HepG2 (cell line): Measurements from ENCODE around the gene TTBK1. TPM values are rescaled to one million over a fixed set of nuclear protein-coding genes. Genes with fewer than 3 reads are reported as not detected.

Source experiments
- KAT2B ChIP-seq: fragments of 150-350 bp; IDR thresholded peaks from 2 replicates; pipeline ENCODE4 v1.6.1; 2014; ENCODE audit warnings: low read depth, low read length, borderline replicate concordance
- KDM3A ChIP-seq: IDR thresholded peaks from 2 replicates; pipeline ENCODE4 v1.6.1; 2018; ENCODE audit warnings: low read depth, missing compliant biosample characterization
- LCORL ChIP-seq, 2 experiments: fragments of 450-650 bp in 1 of 2; sonication (generic) in 1 of 2; formaldehyde crosslinking in 1 of 2; IDR thresholded peaks; 2 replicates each; pipeline versions ENCODE4 v1.5.0 to v1.6.1; 2017 to 2020; ENCODE audit warnings: antibody characterized with exemption in 1 of 2, missing genetic modification reagents in 1 of 2
- MAFF ChIP-seq: IDR thresholded peaks from 2 replicates; pipeline ENCODE4 v1.6.1; 2011; ENCODE audit warnings: low read depth, low read length, improper control_type of control experiment
- REL ChIP-seq: sonication (generic); formaldehyde crosslinking; conservative IDR thresholded peaks from 2 replicates; pipeline ENCODE4 v1.8.0; 2022; ENCODE audit warnings: mild to moderate bottlenecking, missing genetic modification reagents, moderate library complexity
- SNAI1 ChIP-seq: sonication (generic); formaldehyde crosslinking; IDR thresholded peaks from 2 replicates; pipeline ENCODE4 v1.5.0; 2020; ENCODE audit warnings: mild to moderate bottlenecking, missing genetic modification reagents, borderline replicate concordance
- SOX5 ChIP-seq: IDR thresholded peaks from 2 replicates; pipeline ENCODE4 v1.6.1; 2016; ENCODE audit warnings: borderline replicate concordance
- TSC22D2 ChIP-seq: sonication (generic); formaldehyde crosslinking; IDR thresholded peaks from 2 replicates; pipeline ENCODE4 v1.5.1; 2020; ENCODE audit warnings: missing genetic modification reagents, mild to moderate bottlenecking, borderline replicate concordance
- U2AF1 ChIP-seq: fragments of 200-400 bp; formaldehyde crosslinking; optimal IDR thresholded peaks from 2 replicates; pipeline ENCODE3; 2017; ENCODE audit warnings: mild to moderate bottlenecking, low read depth, low read length
- ZFP90 ChIP-seq: sonication (generic); formaldehyde crosslinking; IDR thresholded peaks from 2 replicates; pipeline ENCODE4 v1.8.0; 2022; ENCODE audit warnings: missing genetic modification reagents, mild to moderate bottlenecking, inconsistent platforms, borderline replicate concordance
- ZNF160 ChIP-seq: sonication (generic); formaldehyde crosslinking; IDR thresholded peaks from 2 replicates; pipeline ENCODE4 v1.8.0; 2022; ENCODE audit warnings: mild to moderate bottlenecking, inconsistent platforms, missing genetic modification reagents
- ZNF335 ChIP-seq: sonication (generic); formaldehyde crosslinking; IDR thresholded peaks from 2 replicates; pipeline ENCODE4 v1.4.0; 2020; ENCODE audit warnings: missing genetic modification reagents
- polyA plus RNA-seq, 8 experiments: library from polyadenylated mRNA; depleted of rRNA in 3 of 8; stranded (reverse) in 7 of 8; unstranded in 1 of 8; fragments of >200 nt; fragmentation: Illumina TruSeq in 4 of 8; extraction: Trizol in 4 of 8; gene quantifications; 2 replicates each; pipeline versions ENCODE4 v1.2.1 to v1.2.3, GENCODE V29; 2011 to 2016; ENCODE audit warnings: low read depth in 4 of 8, missing spikeins in 1 of 8, mixed read lengths in 1 of 8; ENCODE audit not compliant: insufficient read depth in 1 of 8
- total RNA-seq, 5 experiments: library from RNA; depleted of rRNA; stranded (reverse); fragments of >200 nt; fragmentation: Illumina TruSeq; extraction: Trizol; gene quantifications; 2 replicates each; pipeline ENCODE4 v1.2.3, GENCODE V29; 2016; ENCODE audit warnings: low read depth in 1 of 5
- TF ChIP-seq, protein P1 (sequence below): sonication (generic); formaldehyde crosslinking; conservative IDR thresholded peaks from 2 replicates; pipeline ENCODE4 v1.4.0; 2020; ENCODE audit warnings: mild to moderate bottlenecking, missing genetic modification reagents, moderate library complexity
- TF ChIP-seq, protein P2 (sequence below): sonication (generic); formaldehyde crosslinking; IDR thresholded peaks from 2 replicates; pipeline ENCODE4 v1.5.1; 2020; ENCODE audit warnings: missing genetic modification reagents, mild to moderate bottlenecking, borderline replicate concordance
- TF ChIP-seq, protein P3 (sequence below): sonication (generic); formaldehyde crosslinking; IDR thresholded peaks from 2 replicates; pipeline ENCODE4 v1.5.1; 2020; ENCODE audit warnings: mild to moderate bottlenecking, missing genetic modification reagents, borderline replicate concordance
- TF ChIP-seq, protein P4 (sequence below): sonication (generic); formaldehyde crosslinking; conservative IDR thresholded peaks from 2 replicates; pipeline ENCODE4 v1.4.0; 2020; ENCODE audit warnings: missing genetic modification reagents

The TTBK1 gene
- total and polyA plus RNA-seq, 2 of the 13 experiments (the other 11 are each of a cell fraction or from before 2014, with no cell fraction given) = 0.24 to 0.33 TPM

DNA sequence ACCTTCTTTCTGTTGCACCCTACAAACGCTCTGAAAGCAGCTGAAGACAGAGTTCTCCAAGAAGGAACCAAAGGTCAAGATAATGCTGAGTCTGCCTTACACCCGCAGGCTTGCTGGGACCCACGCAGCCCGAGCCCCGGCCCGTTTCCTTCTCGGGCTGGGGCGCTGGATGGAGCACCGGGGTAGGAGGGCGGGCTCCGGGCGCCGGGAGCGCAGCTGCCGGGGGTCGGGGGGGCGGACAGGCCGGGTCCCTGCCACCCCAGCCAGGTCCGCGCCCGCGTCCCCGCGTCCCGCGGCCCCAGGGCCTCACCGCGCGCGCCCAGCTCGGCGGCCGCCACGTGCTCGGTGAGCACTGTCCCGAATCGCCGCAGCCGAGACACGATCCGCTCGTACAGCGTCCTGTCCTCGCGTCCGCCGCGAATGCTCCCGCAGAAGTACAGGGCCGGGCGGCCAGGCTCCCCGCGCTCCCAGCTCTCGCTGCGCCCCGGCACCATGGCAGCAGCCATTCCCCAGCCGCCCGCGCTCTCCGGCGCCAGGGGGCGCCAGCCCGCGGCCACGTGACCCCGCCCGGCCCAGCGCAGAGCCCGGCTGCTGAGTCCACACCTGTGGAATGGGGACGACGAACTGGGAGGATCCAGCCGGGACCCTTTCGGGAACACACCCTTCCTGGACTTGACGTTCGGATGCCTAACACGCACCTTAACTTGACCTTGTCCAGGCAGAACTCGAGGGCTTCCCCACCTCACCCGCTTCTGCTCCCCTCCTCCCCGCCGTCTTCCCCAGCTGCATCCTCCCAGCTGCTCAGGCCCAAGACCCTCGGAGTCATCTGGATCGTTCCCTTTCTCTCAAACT, 14.1 kb upstream of the TTBK1 start, which contains the start of gene DNPH1 (continued):
- TF ChIP-seq, protein P1, sequence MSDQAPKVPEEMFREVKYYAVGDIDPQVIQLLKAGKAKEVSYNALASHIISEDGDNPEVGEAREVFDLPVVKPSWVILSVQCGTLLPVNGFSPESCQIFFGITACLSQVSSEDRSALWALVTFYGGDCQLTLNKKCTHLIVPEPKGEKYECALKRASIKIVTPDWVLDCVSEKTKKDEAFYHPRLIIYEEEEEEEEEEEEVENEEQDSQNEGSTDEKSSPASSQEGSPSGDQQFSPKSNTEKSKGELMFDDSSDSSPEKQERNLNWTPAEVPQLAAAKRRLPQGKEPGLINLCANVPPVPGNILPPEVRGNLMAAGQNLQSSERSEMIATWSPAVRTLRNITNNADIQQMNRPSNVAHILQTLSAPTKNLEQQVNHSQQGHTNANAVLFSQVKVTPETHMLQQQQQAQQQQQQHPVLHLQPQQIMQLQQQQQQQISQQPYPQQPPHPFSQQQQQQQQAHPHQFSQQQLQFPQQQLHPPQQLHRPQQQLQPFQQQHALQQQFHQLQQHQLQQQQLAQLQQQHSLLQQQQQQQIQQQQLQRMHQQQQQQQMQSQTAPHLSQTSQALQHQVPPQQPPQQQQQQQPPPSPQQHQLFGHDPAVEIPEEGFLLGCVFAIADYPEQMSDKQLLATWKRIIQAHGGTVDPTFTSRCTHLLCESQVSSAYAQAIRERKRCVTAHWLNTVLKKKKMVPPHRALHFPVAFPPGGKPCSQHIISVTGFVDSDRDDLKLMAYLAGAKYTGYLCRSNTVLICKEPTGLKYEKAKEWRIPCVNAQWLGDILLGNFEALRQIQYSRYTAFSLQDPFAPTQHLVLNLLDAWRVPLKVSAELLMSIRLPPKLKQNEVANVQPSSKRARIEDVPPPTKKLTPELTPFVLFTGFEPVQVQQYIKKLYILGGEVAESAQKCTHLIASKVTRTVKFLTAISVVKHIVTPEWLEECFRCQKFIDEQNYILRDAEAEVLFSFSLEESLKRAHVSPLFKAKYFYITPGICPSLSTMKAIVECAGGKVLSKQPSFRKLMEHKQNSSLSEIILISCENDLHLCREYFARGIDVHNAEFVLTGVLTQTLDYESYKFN (CRISPR knock-in tag) = peak; percentile 35; the same call in 1 of the 2 replicates
- no peak for TF ChIP-seq KDM3A (CRISPR knock-in tag)
- TF ChIP-seq SOX5 (CRISPR knock-in tag) = peak; percentile 44
- TF ChIP-seq LCORL (IDR thresholded peaks at IDR 0.05) = no peak
- TF ChIP-seq LCORL (CRISPR knock-in tag; IDR thresholded peaks at IDR 0.05) = 0 out of 2 replicates have a peak, but pooled peaks have one; percentile 52
- TF ChIP-seq SNAI1 = no peak
- peak; percentile 93; the same call in 1 of the 2 replicates for TF ChIP-seq ZNF160 (CRISPR knock-in tag)
- no peak for TF ChIP-seq ZNF335 (CRISPR knock-in tag)
- TF ChIP-seq, protein P2, sequence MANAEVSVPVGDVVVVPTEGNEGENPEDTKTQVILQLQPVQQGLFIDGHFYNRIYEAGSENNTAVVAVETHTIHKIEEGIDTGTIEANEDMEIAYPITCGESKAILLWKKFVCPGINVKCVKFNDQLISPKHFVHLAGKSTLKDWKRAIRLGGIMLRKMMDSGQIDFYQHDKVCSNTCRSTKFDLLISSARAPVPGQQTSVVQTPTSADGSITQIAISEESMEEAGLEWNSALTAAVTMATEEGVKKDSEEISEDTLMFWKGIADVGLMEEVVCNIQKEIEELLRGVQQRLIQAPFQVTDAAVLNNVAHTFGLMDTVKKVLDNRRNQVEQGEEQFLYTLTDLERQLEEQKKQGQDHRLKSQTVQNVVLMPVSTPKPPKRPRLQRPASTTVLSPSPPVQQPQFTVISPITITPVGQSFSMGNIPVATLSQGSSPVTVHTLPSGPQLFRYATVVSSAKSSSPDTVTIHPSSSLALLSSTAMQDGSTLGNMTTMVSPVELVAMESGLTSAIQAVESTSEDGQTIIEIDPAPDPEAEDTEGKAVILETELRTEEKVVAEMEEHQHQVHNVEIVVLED (CRISPR knock-in tag) = 0 out of 2 replicates have a peak, but pooled peaks have one; percentile 13
- TF ChIP-seq U2AF1 = no peak
- TF ChIP-seq, protein P3, sequence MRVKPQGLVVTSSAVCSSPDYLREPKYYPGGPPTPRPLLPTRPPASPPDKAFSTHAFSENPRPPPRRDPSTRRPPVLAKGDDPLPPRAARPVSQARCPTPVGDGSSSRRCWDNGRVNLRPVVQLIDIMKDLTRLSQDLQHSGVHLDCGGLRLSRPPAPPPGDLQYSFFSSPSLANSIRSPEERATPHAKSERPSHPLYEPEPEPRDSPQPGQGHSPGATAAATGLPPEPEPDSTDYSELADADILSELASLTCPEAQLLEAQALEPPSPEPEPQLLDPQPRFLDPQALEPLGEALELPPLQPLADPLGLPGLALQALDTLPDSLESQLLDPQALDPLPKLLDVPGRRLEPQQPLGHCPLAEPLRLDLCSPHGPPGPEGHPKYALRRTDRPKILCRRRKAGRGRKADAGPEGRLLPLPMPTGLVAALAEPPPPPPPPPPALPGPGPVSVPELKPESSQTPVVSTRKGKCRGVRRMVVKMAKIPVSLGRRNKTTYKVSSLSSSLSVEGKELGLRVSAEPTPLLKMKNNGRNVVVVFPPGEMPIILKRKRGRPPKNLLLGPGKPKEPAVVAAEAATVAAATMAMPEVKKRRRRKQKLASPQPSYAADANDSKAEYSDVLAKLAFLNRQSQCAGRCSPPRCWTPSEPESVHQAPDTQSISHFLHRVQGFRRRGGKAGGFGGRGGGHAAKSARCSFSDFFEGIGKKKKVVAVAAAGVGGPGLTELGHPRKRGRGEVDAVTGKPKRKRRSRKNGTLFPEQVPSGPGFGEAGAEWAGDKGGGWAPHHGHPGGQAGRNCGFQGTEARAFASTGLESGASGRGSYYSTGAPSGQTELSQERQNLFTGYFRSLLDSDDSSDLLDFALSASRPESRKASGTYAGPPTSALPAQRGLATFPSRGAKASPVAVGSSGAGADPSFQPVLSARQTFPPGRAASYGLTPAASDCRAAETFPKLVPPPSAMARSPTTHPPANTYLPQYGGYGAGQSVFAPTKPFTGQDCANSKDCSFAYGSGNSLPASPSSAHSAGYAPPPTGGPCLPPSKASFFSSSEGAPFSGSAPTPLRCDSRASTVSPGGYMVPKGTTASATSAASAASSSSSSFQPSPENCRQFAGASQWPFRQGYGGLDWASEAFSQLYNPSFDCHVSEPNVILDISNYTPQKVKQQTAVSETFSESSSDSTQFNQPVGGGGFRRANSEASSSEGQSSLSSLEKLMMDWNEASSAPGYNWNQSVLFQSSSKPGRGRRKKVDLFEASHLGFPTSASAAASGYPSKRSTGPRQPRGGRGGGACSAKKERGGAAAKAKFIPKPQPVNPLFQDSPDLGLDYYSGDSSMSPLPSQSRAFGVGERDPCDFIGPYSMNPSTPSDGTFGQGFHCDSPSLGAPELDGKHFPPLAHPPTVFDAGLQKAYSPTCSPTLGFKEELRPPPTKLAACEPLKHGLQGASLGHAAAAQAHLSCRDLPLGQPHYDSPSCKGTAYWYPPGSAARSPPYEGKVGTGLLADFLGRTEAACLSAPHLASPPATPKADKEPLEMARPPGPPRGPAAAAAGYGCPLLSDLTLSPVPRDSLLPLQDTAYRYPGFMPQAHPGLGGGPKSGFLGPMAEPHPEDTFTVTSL = no peak
- TF ChIP-seq ZFP90 (CRISPR knock-in tag) = peak; percentile 97; the same call in 1 of the 2 replicates
- TF ChIP-seq TSC22D2 (CRISPR knock-in tag) = no peak
- peak; percentile 85; the same call in 1 of the 2 replicates for TF ChIP-seq REL (CRISPR knock-in tag)
- TF ChIP-seq KAT2B = no peak
- TF ChIP-seq, protein P4, sequence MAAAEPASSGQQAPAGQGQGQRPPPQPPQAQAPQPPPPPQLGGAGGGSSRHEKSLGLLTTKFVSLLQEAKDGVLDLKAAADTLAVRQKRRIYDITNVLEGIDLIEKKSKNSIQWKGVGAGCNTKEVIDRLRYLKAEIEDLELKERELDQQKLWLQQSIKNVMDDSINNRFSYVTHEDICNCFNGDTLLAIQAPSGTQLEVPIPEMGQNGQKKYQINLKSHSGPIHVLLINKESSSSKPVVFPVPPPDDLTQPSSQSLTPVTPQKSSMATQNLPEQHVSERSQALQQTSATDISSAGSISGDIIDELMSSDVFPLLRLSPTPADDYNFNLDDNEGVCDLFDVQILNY = peak; percentile 60; the same call in 1 of the 2 replicates
- peak; percentile 52 for TF ChIP-seq MAFF
